Progenitor cell of endocrine pancreas (in vitro differentiated cells): Measurements from ENCODE around the gene WNT7A. TPM values are rescaled to one million over a fixed set of nuclear protein-coding genes. Genes with fewer than 3 reads are reported as not detected.

Experiments
- DNase-seq: peaks from one replicate; pipeline ENCODE4 v3.0.0; 2021; ENCODE audit warnings: low spot score; ENCODE audit not compliant: unreplicated experiment
- H3K27ac Mint-ChIP-seq: 2 replicates; pipeline ENCODE4 v1.8.0; 2021; ENCODE audit warnings: mild to moderate bottlenecking, moderate library complexity, mixed read lengths
- H3K27me3 Mint-ChIP-seq: 2 replicates; pipeline ENCODE4 v1.8.0; 2021; ENCODE audit warnings: mixed read lengths
- H3K36me3 Mint-ChIP-seq: 2 replicates; pipeline ENCODE4 v1.8.0; 2022; ENCODE audit warnings: mixed read lengths; ENCODE audit not compliant: insufficient read depth
- H3K4me1 Mint-ChIP-seq: 2 replicates; pipeline ENCODE4 v1.8.0; 2021; ENCODE audit warnings: low read depth, mixed read lengths
- H3K4me3 Mint-ChIP-seq: 2 replicates; pipeline ENCODE4 v1.8.0; 2021; ENCODE audit warnings: low read depth, mild to moderate bottlenecking, moderate library complexity, mixed read lengths
- H3K9me3 Mint-ChIP-seq: 2 replicates; pipeline ENCODE4 v1.8.0; 2021; ENCODE audit warnings: low read depth, mixed read lengths
- total RNA-seq: library from RNA; stranded (reverse); gene quantifications from 2 replicates; pipeline ENCODE4 v1.2.1, GENCODE V29; 2021
- TF ChIP-seq, protein P1 (sequence below): fragments of 200-600 bp; sonication (generic); IDR thresholded peaks from one replicate; pipeline ENCODE4 v1.5.0; 2021; ENCODE audit warnings: antibody characterized with exemption, mild to moderate bottlenecking; ENCODE audit not compliant: unreplicated experiment

The WNT7A gene
- total RNA-seq, 1 donor from 2014 or later: not detected

DNA sequence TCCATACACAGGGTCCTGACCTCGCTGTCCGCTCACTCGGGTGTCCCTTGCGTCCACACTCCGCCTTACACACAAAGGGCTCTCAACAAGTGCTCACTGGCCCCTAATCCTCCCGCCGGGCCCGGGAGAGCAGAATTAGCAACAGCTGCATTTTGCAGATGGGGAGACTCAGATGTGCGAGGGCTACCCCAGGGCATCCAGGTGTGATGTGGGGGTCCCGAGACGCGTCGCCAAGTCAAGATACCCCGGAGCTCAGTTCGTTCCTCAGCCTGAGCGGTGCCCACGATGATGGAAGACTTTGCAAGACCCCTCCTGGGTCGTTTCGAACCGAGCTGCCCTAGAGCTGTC is 14.9 kb upstream of the WNT7A start:
- H3K4me1 Mint-ChIP-seq: peaks cover 8% of the 10 kb centered on the region
- H3K36me3 Mint-ChIP-seq: peaks cover 4% of the 10 kb centered on the region
- peaks cover 9% of the 10 kb centered on the region for H3K9me3 Mint-ChIP-seq
- H3K27me3 Mint-ChIP-seq: peaks cover 18% of the 10 kb centered on the region
- no peak for DNase-seq
- peak overlapping the region; percentile 92 for H3K27ac Mint-ChIP-seq
- peak overlapping the region; percentile 89 for H3K4me3 Mint-ChIP-seq
- TF ChIP-seq, protein P1, sequence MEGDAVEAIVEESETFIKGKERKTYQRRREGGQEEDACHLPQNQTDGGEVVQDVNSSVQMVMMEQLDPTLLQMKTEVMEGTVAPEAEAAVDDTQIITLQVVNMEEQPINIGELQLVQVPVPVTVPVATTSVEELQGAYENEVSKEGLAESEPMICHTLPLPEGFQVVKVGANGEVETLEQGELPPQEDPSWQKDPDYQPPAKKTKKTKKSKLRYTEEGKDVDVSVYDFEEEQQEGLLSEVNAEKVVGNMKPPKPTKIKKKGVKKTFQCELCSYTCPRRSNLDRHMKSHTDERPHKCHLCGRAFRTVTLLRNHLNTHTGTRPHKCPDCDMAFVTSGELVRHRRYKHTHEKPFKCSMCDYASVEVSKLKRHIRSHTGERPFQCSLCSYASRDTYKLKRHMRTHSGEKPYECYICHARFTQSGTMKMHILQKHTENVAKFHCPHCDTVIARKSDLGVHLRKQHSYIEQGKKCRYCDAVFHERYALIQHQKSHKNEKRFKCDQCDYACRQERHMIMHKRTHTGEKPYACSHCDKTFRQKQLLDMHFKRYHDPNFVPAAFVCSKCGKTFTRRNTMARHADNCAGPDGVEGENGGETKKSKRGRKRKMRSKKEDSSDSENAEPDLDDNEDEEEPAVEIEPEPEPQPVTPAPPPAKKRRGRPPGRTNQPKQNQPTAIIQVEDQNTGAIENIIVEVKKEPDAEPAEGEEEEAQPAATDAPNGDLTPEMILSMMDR: no peak

DNA sequence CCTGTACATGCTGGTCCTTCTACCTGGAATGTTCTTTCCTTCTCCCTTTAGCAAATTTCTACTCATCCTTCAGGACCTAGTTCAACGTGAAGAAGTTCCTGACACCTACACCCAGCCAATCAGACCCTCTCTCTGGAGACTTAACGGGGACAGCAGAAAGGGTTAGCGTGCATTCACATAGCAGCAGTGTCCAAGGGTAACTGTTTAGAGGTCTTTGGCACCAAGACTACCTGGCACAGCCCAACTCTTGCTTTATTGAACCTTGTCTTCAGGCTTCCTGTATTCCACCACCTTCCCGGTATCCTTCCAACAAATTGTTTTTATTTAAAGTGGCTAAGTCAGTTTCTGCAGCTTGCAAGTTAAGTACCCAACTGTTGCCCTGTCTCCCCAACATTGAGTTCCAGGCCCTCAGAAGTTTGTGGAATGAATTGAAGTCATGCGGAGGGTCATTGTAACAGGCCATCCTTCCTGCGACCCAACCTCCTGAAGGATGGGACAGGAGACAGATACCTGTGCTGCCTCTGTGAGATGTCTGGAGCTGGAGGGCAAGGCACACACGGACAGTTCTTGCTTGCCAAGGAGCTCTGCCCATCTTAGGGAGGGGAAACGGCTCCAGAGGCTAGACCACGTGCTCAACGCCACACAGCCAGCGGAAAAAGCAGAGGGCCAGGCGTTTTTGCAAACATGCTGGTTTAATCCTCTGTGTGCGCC is 14.4 kb upstream of the WNT7A start:
- Mint-ChIP-seq H3K4me3 (peak overlapping the region; percentile 89), H3K27me3 (peaks cover 22% of the 10 kb centered on the region), H3K27ac (no peak overlapping the region), H3K36me3 (peaks cover 2% of the 10 kb centered on the region), H3K4me1 (peaks cover 8% of the 10 kb centered on the region), H3K9me3 (peaks cover 3% of the 10 kb centered on the region)
- no peak for DNase-seq
- TF ChIP-seq, protein P1: no peak

DNA sequence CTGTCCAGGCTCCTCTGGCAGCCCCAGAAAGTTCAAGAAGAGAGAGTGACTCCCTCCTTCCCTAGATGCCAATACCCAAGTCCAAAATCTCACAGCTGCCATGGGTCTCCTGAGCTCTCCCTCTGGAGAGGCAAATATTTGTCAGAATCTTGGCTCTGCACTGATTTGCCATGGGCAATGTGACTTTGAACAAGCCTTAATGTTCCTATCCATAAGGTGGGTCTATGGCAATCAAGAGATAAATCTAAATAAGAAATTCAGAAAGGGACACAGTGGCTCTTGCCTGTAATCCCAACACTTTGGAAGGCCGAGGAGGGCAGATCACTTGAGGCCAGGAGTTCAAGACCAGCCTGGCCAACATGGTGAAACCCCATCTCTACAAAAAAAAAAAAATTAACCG is 12.4 kb upstream of the WNT7A start:
- Mint-ChIP-seq H3K9me3 (no peaks in the 10 kb centered on the region), H3K36me3 (no peaks in the 10 kb centered on the region), H3K27me3 (peaks cover 36% of the 10 kb centered on the region), H3K4me3 (no peak overlapping the region), H3K27ac (no peak overlapping the region), H3K4me1 (peaks cover 8% of the 10 kb centered on the region)
- TF ChIP-seq, protein P1: no peak
- DNase-seq: no peak

DNA sequence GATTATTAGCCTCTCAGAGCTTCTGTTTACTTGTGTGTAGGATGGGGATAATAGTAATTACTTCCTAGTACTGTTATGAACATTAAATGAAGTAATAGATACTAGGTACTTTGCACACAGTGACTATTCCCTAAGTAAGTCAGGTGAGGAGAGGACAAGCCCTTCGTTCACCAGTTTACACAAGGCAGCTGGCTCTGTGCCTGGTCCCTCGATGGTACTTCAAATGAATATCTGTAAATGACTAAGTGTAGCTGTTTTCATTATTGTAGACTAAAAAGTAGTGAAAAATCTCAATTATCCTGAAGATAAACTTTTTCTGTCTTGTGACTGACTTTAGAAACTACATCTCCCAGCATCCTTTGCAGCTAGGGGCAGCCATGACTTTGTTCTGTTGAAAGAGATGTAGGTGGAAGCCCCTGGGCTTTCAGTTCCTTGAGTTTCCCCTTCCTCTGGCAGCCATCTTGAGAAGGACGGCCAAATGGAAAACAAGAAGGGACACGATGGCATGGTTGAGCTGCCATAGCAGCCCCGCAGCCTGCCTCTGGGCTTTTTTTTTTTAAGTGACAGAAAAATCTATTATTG is 11.7 kb upstream of the WNT7A start:
- no peaks in the 10 kb centered on the region for H3K9me3 Mint-ChIP-seq
- peaks cover 8% of the 10 kb centered on the region for H3K4me1 Mint-ChIP-seq
- TF ChIP-seq, protein P1: no peak
- H3K27me3 Mint-ChIP-seq: peaks cover 43% of the 10 kb centered on the region
- no peak for DNase-seq
- H3K27ac Mint-ChIP-seq: no peak overlapping the region
- H3K4me3 Mint-ChIP-seq: no peak overlapping the region
- no peaks in the 10 kb centered on the region for H3K36me3 Mint-ChIP-seq

DNA sequence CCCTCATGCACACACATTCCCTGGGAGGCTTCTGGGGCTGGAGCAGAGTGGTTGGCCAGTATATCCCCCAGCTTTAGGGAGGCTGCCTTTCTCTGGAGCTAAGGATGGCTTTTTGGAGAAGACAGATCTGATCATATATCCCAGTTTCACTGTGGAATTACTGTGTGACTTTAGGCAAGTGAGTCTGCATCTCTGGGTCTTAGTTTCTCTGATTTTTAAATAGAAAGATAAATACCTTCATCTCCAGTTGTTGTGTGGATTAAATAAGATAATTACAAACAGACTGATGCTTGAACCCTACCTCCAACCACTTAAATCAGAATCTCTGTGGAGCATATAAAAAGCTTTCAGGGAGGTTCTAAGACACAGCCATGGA is 11.1 kb upstream of the WNT7A start:
- Mint-ChIP-seq H3K4me3 (no peak overlapping the region), H3K4me1 (peaks cover 5% of the 10 kb centered on the region), H3K27me3 (peaks cover 48% of the 10 kb centered on the region), H3K9me3 (no peaks in the 10 kb centered on the region), H3K36me3 (no peaks in the 10 kb centered on the region), H3K27ac (no peak overlapping the region)
- TF ChIP-seq, protein P1: no peak
- DNase-seq: no peak
